ENCODE measurements around the gene GPC6. TPM values are rescaled to one million over a fixed set of nuclear protein-coding genes. Genes with fewer than 3 reads are reported as not detected.

GPC6 gene
- total and polyA plus RNA-seq, 9 of the 15 experiments (the other 6 are each of a cell fraction or from before 2014, with no cell fraction given), result under 0.01 to 0.20 (median 0.01) TPM; not detected in 4

- no peak for TF ChIP-seq CTCFL (IDR thresholded peaks at IDR 0.05; ENCODE audit: borderline replicate concordance, insufficient read depth, low read depth, low read length, poor library complexity, severe bottlenecking)
- no peak for TF ChIP-seq TEAD4 (IDR thresholded peaks at IDR 0.05; ENCODE audit: low read length)
- no peak for TF ChIP-seq TEAD4 (CRISPR knock-in tag; IDR thresholded peaks at IDR 0.05; ENCODE audit: borderline replicate concordance)
Measured at GRCh38 chr13:93942016-93942415, 715.4 kb downstream of the GPC6 start (continued).

- no peaks in the 10 kb centered on the region for H3K36me3 ChIP-seq (ENCODE audit: control insufficient read depth, insufficient read depth, low read length)
- POLR2A ChIA-PET, result no interaction called here
- intact Hi-C loops (cut with micrococcal nuclease) (no loop called here), in situ Hi-C loops (cut with MboI) (no loop called here)
- 0% methylated on average over 3 of the region's 3 CpGs for WGBS (ENCODE audit: insufficient coverage, low coverage, missing lambda C conversion rate)
- H3K4me3 ChIP-seq, result no peak overlapping the region
- no peaks in the 10 kb centered on the region for H3K79me2 ChIP-seq (ENCODE audit: control insufficient read depth, insufficient read depth, low read length)
- no peak overlapping the region for H3K27ac ChIP-seq (ENCODE audit: extremely low read depth, low read depth, low read length)
- no peak for DNase-seq (ENCODE audit: extremely low read depth in 1 of 4, low spot score in 3 of 4)
- no peaks in the 10 kb centered on the region for H3K27me3 ChIP-seq (ENCODE audit: control insufficient read depth in 2 of 2, insufficient read depth in 2 of 2, low read length in 2 of 2)
- H3K9me1 ChIP-seq (ENCODE audit: control insufficient read depth, insufficient read depth, low read length), result no peaks in the 10 kb centered on the region
- ATAC-seq, result no peak
- FAIRE-seq, result no peak
- no peak overlapping the region for H3K9ac ChIP-seq (ENCODE audit: insufficient read depth in 1 of 2, low read depth in 2 of 2, low read length in 2 of 2)
- no peaks in the 10 kb centered on the region for H3K9me3 ChIP-seq (replicated peaks; ENCODE audit: control insufficient read depth, insufficient read depth, low read depth, low read length)
- CTCF ChIA-PET (ENCODE audit: low intra/inter-chr PET ratio), result no interaction called here
- no peak overlapping the region for H2AFZ ChIP-seq (ENCODE audit: low read depth, low read length)
- BruUV-seq (replicated peaks), result no TSS peak
- no peaks in the 10 kb centered on the region for H4K20me1 ChIP-seq (replicated peaks; ENCODE audit: control insufficient read depth, insufficient read depth, low read length)
- no peaks in the 10 kb centered on the region for H3K4me1 ChIP-seq (replicated peaks in 1 of 2; ENCODE audit: control insufficient read depth in 2 of 2, insufficient read depth in 2 of 2, low read length in 2 of 2)
- H3K4me2 ChIP-seq (ENCODE audit: insufficient read depth, low read length), result no peak overlapping the region
- TF ChIP-seq ATF7 (IDR thresholded peaks at IDR 0.05), result no peak
- no peak for TF ChIP-seq GTF2F1 (IDR thresholded peaks at IDR 0.05; ENCODE audit: low read depth, low read length)
- no peak for TF ChIP-seq SMARCA5 (IDR thresholded peaks at IDR 0.05)
- no peak for TF ChIP-seq ZNF75A (CRISPR knock-in tag; IDR thresholded peaks at IDR 0.05)
- no peak for TF ChIP-seq SMC3 (conservative IDR thresholded peaks at IDR 0.05; ENCODE audit: insufficient read depth, low read depth, low read length)
- no peak for TF ChIP-seq CEBPG (CRISPR knock-in tag; IDR thresholded peaks at IDR 0.05)
- TF ChIP-seq CEBPG (tag; conservative IDR thresholded peaks at IDR 0.05 in 1 of 2, IDR thresholded peaks at IDR 0.05 in 1 of 2), result no peak
- TF ChIP-seq CAMTA2 (CRISPR knock-in tag; conservative IDR thresholded peaks at IDR 0.05), result no peak
- no peak for TF ChIP-seq XRCC3 (IDR thresholded peaks at IDR 0.05)
- TF ChIP-seq PBX2 (CRISPR knock-in tag; IDR thresholded peaks at IDR 0.05; ENCODE audit: low read depth), result no peak
- no peak for TF ChIP-seq PBX2 (tag; conservative IDR thresholded peaks at IDR 0.05; ENCODE audit: low read depth)
- TF ChIP-seq TCF7L2 (IDR thresholded peaks at IDR 0.05; ENCODE audit: low read depth, low read length), result no peak
- no peak for TF ChIP-seq ZNF217 (CRISPR knock-in tag; IDR thresholded peaks at IDR 0.05)
- TF ChIP-seq ZBTB5 (IDR thresholded peaks at IDR 0.05), result no peak
Measured at GRCh38 chr13:93945621-93946020, 719.0 kb downstream of the GPC6 start.
